Measurements from ENCODE around the gene NBL1.

Gene NBL1

GRCh38 chr1:19704247-19705113 is 60.4 kb downstream of the NBL1 start:
- peak; percentile 11 for DNase-seq

GRCh38 chr1:19705464-19705863 is 61.4 kb downstream of the NBL1 start:
- DNase-seq = no peak

DNA sequence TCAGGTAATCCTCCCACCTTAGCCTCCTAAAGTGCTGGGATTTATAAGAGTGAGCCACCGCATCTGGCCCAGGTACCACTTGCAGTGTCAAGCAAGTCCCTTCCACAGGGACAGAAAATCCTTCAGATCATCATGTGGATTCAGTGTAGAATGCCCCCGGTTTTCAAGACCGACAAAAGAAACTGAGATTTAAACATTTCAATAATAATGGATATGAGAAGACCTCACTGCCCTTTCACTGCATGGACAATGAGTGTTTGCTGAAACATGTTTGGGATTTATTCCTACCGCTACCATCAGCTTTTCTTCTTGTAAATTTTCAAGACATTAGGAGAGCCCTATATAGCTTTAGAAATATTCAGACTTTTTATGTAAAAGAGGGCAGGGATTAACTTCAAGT is 62.0 kb downstream of the NBL1 start:
- DNase-seq = no peak

Data from NCI-H2107 (cell line).